AG20443 (cell line): Measurements from ENCODE around the gene TRIM22.

Experiments used
- DNase-seq: peaks from one replicate; pipeline ENCODE4 v3.0.0; 2012; ENCODE audit warnings: low spot score, mixed read lengths

TRIM22 gene

GRCh38 chr11:5746614-5747013, 57.0 kb downstream of the TRIM22 start:
- DNase-seq, result no peak

- DNase-seq, result no peak
Observed at GRCh38 chr11:5749836-5750235, 60.2 kb downstream of the TRIM22 start.

- no peak for DNase-seq
Observed at GRCh38 chr11:5753943-5754342, 64.4 kb downstream of the TRIM22 start, which contains the start of gene OR52N4. Gene OR52N4 (plus strand): TSS chr11:5754243. CDS start chr11:5754741, 498 bp downstream.
